ENCODE measurements around the gene MUC7.
A peak's percentile ranks its signal among the peaks of the same experiment; 100 is the strongest.
"Not testable (repeated sequence)": the region's sequence is repeated elsewhere in the genome, so short reads cannot be mapped to it uniquely, and the experiment has no call there.

The MUC7 gene

DNA sequence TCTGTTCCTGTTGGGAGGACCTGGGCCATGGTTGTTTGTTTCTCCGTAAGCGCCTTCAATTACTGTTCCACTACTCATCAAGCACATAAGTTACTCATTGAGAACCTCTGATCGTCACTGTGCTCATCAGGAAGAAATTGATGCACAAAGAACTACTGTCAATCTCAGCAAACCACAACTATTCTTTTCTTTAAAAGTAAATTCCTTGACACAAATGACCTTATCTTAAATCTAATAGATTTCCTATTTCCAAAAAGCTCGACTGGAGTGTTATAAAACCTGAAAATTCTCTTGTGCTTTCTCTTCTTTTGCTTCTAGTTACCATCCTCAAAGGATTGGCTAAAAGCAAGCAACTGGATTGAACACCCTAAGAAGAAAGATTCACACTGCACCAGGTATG, at the start of gene MUC7:
MUC7 (plus strand) TSS at position 301 of the 400 bp plus-strand sequence. CDS start 1,825 bp downstream, outside the sequence.
- no peak for DNase-seq

DNA sequence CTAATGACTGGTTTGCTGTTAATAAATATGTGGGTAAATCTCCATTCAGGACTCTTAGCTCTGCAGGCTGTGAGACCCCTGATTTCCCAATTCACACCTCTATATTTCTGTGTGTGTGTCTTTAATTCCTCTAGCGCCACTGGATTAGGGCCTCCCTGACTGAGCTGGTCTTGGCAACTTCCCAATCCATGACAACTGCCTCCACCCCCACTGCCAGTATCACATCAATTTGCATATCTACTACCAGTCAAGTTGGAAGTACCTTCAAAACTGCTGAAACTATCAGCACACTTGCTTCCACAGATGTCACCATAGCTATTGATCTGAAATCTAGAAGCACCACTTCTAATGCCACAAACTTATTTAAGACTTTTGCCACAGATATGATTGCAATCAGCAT, 46.7 kb upstream of the MUC7 start:
- no peak for DNase-seq

DNA sequence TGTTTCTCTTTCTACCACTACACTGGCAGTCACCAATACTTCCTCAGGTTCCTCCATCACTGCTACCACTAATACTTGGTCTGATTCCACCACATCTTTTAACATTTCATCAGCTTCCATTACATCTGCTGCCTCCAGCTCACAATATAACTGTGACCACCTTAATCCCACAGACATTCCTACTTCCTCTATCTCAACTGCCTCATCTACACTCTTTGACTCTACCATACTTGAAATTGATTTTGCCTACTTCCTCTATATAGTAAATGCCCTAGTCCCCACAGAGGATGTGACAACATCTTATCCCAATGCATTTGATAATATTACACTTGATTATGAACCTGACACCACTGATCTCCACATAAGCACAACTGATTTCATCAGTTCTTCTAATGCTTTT, 45.2 kb upstream of the MUC7 start:
- DNase-seq: no peak

DNA sequence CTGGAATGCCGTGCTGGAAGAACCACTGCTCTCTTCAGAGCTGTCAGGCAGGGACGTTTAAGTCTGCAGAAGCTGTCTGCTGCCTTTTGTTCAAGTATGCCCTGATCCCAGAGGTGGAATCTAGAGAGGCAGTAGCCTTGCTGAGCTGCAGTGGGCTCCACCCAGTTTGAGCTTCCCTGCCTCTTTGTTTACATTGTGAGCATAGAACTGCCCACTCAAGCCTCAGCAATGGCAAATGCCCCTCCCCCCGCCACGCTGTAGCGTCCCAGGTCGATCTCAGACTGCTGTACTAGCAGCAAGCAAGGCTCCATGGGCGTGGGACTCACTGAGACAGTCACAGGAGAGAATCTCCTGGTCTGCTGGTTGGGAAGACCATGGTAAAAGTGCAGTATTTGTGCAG, 34.8 kb upstream of the MUC7 start:
- DNase-seq: no peak

DNA sequence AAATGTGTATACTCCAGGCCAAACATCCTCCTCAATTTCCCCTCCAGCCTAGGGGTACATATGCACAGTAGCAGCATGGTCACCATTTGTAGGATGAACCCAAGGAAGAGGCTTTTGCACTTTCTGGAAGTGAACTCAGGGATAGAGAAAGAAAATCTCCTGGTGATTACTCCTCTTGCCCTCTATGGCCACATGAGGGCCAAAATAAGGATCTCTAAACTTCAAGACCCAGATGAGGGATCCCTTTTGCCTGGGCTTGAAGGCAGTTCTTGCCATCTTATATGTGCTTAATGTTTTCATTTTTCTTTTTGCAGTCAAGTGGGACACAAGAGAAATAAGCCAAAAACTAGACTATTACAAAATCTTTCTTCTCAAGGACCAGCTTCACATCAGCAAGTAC, 29.5 kb upstream of the MUC7 start:
- no peak for DNase-seq

DNA sequence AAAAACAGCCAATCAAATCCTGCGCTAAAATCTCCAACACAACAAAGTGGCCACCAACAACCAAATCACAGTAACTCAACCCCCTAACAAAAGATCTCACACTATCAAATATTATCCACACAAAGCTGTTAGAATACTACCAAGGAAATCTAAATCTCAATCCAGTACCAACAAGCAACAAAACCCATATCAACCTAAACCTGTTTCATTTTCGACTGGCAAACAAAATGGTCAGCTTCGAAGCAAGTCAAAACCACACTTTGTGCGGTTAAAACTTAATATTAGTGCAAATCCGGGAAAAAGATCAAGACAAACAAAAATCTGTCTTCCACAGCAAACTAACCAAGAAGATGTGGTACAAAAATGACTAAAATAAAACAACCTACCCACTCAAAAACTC, 28.7 kb upstream of the MUC7 start:
- DNase-seq: no peak

DNA sequence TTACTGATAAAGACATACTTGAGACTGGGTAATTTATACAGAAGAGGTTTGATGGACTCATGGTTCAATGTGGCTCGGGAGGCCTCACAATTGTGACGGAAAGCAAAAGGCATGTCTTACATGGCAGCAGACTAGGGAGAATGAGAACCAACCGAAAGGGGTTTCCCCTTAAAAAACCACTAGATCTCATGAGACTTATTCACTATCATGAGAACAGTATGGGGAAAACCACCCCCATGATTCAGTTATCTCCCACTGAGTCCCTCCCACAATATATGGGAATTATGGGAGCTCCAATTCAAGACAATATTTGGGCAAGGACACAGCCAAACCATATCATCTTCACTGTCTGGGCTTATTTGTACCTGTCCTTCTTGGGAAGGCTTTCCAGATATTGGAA, 22.8 kb upstream of the MUC7 start:
- no peak for DNase-seq

DNA sequence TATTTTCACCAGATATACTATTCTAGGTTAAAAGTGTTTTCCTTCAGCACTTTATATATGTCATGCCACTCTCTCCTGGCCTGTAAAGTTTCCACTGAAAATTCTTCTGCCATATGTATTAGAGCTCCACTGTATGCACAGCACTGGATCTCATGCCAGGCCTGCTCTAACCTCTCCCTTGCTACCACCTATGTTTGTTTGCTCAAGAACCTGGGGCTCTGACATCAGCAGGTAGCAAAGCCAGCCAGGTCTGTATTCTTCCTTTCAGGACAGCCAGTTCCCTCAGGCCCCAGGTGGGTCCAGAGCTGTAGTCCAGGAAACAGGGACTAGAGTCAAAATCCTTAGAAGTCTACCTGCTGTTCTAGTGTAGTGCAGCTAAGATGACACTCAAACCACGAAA, 19.1 kb upstream of the MUC7 start:
- no peak for DNase-seq

DNA sequence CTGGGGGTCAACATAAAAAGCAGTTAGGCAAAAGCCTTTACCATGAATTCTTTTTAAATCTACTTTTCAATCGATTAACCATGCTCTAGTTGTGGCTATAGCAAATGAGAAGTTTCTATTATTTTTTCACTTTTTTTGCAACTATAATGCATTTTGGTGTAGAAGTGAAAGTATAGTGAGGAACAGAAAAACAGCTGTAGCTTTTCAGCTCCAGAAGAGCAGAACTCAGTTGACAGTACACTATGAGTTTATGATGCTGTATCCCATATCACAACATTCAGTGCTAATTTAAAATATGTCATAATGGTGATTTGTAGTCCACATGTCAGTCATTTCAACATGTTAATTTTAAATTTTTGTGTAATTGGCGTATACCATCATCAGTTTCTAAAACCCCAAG, 8.7 kb upstream of the MUC7 start:
- DNase-seq: no peak

DNA sequence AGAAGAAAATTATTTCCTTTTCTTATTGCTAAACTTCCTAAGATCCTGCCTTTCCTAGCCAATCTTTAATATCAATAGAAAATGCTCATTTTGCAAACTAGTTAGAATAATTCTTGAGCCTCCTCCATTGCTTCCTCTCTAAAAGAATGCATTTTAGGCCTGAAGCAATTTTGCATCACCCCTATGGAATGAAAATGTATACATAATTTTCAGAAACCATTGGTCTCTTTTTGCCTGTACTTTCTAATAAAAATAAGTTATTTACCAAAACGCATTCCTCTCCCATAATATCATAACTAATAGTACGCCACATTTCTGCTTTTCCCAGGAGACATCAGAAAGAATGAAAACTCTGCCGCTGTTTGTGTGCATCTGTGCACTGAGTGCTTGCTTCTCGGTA, 1.7 kb downstream of the MUC7 start:
- no peak for DNase-seq

DNA sequence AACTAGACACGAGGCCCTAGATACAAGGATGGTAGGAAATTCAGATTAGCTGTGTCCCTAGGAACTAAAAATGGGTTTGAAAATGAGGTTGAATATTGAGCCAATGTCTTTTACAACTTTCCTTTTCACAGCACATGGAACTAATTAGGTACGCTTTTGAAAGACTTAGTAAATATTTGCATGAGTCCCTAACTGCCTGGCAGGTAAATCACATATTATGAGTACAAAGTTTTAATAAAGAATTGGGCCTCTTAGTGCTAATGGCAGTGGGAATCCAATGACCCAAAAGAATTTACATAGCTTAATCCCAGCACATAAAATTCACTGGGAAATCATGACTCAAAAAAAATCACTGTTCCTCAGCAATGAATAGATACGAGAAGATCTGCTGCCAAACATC, 16.8 kb downstream of the MUC7 start:
- DNase-seq: no peak

DNA sequence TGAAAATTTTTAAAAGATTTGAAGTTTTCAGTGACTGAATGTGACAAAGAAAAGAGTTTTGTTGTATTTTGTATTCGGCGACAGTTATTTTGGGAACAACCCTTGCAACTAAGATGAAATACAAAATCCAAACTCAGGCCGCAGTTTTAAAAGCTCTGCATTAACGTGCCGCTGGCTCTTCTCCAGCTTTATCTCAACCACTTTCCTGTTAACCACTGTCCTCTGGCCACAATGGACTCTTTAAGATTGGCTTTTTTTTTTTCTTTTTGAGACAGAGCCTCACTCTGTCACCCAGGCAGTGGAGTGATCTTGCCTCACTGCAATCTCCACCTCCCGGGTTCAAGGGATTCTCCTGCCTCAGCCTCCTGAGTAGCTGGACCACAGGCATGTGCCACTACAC, 24.2 kb downstream of the MUC7 start:
- DNase-seq: no peak

DNA sequence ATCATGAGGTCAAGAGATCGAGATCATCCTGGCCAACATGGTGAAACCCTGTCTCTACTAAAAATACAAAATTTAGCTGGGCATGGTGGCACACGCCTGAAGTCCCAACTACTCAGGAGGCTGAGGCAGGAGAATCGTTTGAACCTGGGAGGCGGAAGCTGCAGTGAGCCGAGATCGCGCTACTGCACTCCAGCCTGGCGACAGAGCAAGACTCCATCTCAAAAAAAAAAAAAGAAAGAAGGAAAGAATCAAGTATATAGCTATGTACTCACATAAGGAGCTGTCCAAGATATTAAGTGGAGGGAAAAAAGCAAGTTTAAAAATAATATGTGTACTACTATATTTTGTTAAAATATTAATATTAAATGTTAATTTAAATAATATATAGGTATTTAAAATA, 29.8 kb downstream of the MUC7 start:
- DNase-seq: not testable (repeated sequence)

DNA sequence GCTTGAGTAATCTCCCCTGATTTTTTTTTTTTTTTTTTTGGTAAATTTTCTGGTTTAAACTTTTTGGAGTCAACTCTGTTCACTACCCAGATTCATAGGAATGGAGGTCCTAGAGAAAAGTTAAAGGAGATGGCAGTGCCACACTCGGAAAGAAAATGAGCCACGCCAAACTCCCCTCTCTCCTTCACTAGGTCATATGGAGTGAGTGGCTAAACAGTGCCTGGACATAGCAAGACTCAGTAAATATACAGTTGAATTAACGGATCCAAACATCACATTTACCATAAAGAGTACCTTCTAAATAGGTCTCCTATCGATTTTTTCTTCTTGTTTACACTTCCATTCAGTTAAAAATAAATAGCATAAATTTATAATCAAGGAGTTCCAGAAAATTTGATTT, 32.7 kb downstream of the MUC7 start:
- no peak for DNase-seq

DNA sequence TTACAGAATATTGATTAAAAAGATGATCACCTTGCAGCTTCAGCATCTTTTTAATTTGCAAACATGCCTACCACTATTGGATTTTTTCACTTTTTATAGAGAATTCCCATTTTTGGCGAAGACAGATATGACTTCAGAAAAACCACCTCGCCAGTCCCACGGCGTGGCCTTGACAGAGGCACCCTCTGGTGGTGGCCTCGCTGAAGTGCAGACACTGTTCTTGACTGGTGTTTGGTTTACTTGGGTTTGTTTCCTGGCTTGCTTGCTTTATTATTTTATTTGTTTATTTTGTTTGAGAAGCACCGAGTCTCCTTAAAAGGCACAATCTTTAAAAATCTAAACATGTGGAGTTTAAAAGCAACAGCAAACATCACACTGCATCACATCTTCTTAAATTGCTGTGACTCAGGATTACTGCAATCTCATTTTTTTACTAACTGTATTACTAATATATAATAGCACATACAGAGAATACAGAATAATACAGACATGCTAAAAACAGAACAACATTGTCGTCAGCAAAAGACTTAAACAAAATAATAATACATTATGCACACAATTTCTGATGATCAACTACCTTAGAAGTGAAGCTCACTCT, 33.3 kb downstream of the MUC7 start:
- DNase-seq: peak; percentile 26

DNA sequence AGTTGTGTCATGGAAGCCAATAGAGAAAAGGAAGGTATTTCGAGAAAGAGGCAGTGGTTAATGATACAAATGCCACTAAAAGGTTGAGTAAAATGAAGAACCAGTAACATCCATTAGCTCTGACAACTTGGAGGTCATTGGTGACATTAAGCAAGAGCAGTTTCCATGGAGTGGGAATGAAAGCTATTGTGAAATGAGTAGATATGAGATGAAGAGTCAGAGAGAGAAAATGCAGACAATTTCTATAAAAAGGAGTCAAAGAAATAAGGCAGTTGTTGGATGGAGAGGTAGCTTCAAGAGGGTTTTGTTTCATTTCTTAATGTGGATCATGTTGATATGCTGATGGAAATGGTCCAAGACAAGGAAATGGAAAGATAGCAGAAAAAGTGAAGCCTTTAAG, 36.8 kb downstream of the MUC7 start:
- no peak for DNase-seq

DNA sequence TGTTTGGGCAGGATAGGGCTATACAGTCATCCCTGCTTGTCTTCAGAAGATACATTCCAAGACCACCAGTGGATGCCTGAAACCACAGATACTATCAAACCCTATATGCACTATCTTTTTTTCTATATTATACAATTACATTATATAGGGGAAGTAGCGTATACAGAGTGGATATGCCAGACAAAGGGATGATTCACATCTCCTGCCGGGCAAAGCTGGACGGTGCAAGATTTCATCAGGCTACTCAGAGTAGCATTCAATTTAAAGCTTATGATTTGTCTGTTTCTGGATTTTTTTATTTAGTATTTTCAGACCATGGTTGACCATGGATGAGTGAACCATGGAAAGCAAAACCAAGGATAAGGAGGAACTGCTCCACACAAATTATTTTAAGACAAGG, 39.4 kb downstream of the MUC7 start:
- no peak for DNase-seq

DNA sequence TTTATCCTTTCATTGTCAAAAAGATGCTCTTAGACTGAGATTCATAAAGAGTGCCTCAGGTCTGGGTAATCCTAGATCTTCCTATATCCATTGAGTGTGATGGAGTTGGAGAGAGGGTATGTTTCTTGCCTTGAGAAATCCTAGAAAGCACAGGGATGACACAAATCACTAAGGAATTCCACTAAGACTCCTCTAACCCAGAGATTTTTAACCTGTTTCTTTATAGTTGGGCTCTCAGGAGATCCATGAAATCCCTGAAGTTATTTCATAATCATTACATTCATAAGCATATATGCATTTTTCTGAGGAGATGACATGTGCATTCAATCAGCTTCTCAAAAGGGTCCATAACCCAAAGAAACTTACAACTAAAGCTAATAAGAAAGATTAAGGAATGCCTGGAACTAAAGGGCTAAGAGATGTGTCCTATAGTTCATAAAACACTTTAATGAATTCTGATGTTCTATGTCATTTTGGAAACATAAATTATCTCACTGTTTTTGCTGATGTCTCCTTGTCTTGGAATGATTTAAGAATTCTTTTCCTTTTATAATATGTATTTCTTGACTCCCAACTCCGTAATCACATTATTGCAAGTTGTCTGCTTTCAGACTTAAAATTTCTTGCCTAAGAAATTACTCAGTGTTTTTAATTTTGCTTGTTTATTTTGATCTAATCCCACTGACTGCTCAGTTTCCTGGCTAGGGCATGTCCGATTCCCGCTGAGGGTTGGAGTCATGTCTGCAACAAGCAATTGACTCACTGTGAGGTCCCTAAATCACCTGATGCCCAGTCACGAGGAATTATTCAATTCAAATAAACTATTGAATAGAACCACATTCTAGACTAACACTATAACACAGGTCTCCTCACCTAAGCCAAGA, 43.6 kb downstream of the MUC7 start:
- peak; percentile 34 for DNase-seq

DNA sequence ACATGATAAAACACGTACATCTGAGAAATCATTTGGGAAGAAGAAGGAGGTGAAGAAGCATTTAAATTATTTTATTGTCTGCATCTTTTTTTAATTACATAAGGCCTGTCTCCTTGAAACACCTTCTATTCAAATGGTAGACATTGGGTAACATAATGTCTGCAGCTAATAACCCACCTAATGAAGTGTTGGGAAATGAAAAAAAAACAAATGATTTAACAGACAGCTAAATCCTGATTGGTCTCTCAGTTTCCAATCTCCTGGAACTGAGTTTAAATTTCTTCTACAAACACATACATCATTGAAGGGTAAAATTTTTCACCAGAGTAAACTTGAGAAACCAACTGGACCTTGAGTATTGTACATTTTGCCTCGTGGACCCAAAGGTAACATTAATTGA, 46.3 kb downstream of the MUC7 start, which contains the start of gene AMTN:
AMTN (plus strand) TSS at position 301 of the 400 bp plus-strand sequence. CDS start 209 bp downstream, outside the sequence.
- no peak for DNase-seq

DNA sequence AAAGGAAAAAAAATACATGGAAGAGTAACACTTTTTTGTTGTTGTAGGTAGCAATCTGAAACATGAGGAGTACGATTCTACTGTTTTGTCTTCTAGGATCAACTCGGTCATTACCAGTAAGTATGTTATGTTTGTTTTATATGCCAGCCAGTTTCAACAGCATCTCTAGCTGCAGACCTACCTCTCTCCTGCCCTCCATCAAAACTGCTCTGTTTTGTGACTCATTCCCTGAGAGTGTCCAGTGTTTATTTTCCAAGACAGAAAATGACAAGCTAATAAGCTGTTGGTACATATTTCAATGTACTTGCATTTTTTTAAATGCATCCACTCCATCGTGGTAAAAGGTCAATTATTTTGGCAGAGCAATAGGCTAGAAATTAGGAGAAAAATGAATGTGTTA, 46.7 kb downstream of the MUC7 start:
- DNase-seq: no peak

DNA sequence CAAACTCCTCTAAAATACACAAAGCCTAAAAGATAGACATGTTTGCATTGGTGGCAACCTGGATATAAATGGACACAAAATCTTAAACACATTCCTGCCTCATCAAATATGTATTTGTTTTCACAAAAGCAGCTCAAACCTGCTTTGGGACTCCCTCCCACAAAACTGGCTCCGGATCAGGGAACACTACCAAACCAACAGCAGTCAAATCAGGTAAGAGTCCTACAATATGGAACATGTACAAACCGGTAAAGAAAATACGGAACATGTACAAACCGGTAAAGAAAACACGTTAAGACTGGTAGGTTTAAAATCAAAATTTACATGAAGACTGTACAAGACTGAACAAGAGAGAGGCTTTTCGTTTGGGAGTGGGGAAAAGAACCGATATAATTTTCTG, 50.6 kb downstream of the MUC7 start:
- DNase-seq: no peak

DNA sequence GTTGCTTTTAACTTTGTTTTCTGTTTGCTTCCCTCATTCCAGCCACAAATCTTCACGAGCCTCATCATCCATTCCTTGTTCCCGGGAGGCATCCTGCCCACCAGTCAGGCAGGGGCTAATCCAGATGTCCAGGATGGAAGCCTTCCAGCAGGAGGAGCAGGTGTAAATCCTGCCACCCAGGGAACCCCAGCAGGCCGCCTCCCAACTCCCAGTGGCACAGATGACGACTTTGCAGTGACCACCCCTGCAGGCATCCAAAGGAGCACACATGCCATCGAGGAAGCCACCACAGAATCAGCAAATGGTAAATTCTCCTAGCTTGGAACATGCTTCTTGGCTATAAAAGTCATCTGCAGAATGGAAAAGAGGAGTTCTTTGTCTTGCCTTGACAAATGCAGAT, 59.0 kb downstream of the MUC7 start:
- no peak for DNase-seq

DNA sequence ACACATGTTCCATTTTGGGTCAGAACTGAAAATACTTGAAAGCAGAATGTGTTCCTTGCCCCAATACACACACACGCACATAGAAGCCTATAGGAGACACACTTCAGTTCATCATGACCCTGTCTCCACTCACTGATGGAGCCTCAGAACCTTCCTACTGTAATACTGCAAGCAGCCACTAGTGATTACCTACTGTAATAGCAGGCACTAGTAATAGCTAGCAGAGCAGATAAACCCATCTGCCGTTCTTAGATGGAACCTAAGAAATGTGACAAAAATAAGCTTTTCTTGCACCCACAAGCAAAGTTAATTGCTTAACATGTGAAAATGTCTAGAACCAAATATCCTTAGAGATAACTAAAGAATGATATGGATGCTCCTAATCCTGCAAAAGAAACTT, 60.0 kb downstream of the MUC7 start:
- DNase-seq: no peak
